Measurements from ENCODE around the gene MTA3.

- TF ChIP-seq, protein P1, sequence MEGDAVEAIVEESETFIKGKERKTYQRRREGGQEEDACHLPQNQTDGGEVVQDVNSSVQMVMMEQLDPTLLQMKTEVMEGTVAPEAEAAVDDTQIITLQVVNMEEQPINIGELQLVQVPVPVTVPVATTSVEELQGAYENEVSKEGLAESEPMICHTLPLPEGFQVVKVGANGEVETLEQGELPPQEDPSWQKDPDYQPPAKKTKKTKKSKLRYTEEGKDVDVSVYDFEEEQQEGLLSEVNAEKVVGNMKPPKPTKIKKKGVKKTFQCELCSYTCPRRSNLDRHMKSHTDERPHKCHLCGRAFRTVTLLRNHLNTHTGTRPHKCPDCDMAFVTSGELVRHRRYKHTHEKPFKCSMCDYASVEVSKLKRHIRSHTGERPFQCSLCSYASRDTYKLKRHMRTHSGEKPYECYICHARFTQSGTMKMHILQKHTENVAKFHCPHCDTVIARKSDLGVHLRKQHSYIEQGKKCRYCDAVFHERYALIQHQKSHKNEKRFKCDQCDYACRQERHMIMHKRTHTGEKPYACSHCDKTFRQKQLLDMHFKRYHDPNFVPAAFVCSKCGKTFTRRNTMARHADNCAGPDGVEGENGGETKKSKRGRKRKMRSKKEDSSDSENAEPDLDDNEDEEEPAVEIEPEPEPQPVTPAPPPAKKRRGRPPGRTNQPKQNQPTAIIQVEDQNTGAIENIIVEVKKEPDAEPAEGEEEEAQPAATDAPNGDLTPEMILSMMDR (conservative IDR thresholded peaks at IDR 0.05 in 1 of 2, IDR thresholded peaks at IDR 0.05 in 1 of 2; ENCODE audit: extremely low read depth in 1 of 2, insufficient read depth in 1 of 2, low read depth in 1 of 2, low read length in 2 of 2) = no peak
- no peak for TF ChIP-seq EZH2 (IDR thresholded peaks at IDR 0.05; ENCODE audit: borderline replicate concordance, low read length)
Measured at GRCh38 chr2:42744545-42745082, 176.2 kb downstream of the MTA3 start.
